GM21367 (cell line): ENCODE results near the gene LSAMP.

Experiments
- ATAC-seq: cut with Tn5 transposase; IDR thresholded peaks from one replicate; pipeline ENCODE4 v1.9.1; 2021; ENCODE audit not compliant: unreplicated experiment

Gene LSAMP

DNA sequence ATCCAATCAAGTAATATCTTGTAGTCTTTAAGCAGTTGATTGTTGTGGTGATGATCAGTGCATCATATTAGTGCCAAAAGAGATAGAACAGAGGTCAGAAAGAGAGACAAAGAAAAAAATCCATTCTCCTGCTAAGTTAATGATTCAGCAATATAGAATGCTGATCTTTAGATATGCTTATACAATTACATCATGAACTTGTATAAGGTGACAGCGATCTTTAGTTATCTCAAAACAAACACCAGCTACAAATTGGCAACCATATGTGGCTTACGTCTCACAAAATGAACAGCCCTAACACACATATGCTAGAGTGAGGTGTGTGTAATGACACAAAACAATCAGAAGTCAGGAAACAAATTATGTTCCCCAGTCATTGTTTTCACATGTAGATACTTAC lies 12.5 kb downstream of the LSAMP start:
- ATAC-seq: no peak

DNA sequence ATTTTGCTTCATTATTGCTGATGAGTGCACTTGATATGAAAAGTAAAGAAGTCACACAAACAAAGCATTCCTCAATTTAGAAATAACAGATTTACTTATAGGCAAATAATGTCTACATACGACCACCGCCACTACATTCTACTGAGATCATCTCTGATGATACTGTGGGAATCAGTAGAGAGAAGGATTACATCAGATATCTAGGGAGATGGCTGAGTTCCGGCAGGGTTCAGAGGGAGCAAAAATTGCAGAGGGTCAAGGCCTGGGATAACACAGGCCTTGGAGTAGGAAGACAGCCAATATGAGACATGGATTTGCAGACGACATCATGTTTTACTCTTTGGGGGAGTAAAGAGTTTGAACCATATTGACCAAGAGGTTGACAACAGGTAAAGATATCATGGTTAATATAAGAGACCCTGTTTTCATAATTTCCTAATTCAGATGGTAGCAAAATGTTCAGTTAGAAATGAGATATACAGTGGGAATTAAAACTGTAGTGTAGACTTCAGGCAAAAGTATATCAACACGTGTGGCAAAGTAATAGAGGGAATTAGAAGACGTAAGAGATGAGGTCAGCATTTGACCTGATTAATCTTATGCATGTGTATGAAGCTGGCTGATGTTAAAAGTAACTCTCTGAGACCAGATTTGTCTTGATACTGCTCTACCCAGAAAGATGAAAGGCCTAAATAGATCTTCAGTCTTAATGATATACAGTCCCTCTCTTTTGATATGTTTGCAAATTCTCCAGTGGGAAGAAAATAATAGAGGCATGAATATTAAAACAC lies 15.6 kb downstream of the LSAMP start:
- ATAC-seq: no peak

GRCh38 chr3:116426036-116426435 lies 19.3 kb downstream of the LSAMP start:
- no peak for ATAC-seq

DNA sequence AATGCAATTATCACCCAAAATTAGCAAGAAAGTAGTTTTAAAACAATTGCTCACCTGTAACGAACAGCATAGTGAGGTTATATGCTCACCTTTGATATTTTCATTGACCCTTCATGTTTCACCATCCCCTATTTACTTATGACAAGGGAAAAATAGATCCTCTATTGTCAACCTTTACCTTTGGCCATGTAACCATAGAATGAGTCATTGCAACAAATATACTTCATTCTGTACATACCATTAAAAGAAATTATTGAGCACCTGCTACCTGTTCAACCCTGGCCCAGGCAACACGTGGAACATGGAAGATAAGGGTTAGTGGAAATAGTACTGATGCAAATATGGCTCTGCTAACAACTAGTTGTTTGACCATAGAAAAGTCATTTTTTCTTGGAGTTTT lies 20.2 kb downstream of the LSAMP start:
- ATAC-seq: no peak

- no peak for ATAC-seq
Measured at GRCh38 chr3:116423945-116424344, 21.3 kb downstream of the LSAMP start.

DNA sequence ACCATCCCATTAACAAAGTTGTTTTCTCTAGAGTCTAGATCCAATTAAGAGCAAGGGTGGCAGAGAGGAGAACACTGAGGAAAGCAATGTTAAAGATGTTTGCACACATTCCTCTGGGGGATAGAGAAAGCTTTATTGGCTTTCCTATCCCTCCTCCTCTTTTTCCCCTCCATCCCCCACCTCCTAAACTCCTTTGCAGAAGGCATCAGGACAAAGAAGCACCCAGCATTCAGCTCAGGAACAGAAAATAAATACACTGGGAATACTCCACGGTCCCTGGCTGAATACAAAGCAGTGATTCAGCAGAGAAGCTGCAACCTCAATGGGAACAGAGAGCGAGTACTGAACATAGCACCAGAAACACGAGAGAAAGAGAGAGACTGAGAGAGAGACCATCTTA lies 21.9 kb downstream of the LSAMP start:
- ATAC-seq: no peak

DNA sequence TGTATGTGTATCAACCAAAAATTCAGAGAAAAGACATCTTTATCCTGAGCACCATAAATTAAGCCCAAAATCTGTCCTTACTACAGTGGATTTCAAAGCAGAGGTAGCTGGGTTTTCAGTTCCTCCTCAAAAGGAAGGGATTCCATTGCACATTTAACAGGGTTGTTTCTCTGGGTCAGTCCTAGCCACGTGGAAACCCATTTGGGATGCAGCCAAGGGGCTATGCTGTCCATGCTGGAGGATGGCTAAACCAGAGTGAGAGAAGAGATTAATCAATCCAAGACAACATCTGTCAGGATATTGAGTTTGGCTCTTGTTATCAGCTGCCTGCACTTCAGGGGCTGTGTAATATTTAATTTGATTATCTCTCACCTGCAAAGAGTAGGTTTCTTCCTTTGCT lies 28.1 kb downstream of the LSAMP start:
- no peak for ATAC-seq

DNA sequence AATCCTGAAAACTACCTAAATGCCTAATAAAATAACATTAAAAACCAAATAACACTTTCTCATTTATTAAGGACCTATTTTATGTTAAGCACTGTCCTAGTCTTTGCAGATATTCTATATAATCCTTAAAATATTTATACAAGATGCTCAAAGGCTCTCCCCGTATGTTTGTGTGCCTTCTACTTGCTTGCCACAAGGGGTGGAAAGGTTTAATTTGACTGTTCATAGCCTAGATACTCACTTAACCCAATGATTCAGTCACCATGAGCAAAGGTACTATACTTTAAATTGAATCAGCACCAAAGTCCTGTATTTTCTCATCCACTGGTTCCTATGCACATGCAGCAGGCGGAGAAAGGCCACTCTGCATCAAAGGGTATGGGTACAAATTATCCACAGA lies 32.0 kb downstream of the LSAMP start:
- no peak for ATAC-seq

GRCh38 chr3:116408473-116408872 lies 36.8 kb downstream of the LSAMP start:
- ATAC-seq: no peak

GRCh38 chr3:116405231-116405630 lies 40.1 kb downstream of the LSAMP start:
- no peak for ATAC-seq

- no peak for ATAC-seq
Measured at GRCh38 chr3:116399701-116400226, 45.5 kb downstream of the LSAMP start.

DNA sequence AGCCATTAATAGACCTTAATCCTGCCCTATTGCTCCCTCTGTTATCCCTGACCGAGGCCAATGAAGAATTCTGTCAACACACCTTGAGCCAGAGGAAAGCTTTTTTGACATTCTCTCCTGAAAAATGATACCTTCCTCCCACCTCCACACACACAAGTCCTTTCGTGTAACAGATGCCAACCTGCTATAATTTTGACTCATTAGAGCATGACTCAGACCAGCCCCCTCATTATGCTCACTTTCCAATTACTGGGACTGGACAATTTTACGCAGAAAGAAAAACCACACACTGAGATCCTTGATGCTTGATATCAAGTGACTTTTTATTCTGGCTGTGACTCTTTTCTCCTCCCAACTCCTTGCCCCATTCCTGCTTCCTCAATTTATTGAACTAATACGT lies 50.9 kb downstream of the LSAMP start:
- ATAC-seq: no peak

DNA sequence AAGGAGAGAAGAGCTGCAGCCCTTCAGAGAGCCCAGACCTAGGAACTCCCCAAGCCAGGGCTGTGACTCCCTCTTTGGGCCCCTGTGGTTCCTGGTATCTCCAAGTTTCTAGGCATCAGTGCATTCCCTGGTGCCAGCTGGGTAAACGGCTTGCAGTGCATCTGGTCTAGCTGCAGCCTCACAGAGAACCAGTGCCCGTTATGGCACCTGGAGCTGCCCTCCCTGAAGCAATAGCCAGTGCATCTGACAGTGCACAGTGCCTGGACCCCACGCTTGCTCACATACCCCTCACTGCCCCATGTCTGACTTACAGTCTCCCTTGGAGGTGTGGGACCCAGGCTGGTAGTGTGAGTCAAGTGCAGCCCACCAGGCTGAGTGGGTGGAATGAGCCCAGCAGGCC lies 52.1 kb downstream of the LSAMP start:
- no peak for ATAC-seq

GRCh38 chr3:116392291-116392690 lies 53.0 kb downstream of the LSAMP start:
- no peak for ATAC-seq

- no peak for ATAC-seq
Measured at GRCh38 chr3:116391296-116392201, 53.7 kb downstream of the LSAMP start.

DNA sequence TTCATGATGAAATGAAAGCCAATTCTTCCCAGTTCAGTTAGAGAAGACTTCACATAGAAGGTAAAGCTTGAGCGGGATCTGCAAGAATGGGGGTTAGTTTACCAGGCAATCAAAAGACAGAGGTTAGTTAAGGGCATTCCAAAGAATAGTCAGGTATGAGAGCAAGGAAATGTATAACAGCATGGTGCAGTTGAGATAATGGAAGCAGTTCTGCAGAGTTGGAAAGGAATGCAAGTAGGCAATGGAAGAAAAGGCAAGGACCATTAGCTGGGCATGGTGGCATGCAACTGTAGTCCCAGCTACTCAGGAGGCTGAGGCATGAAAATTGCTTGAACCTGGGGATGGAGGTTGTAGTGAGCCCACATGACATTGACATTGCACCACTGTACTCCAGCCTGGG lies 55.0 kb downstream of the LSAMP start:
- ATAC-seq: no peak

GRCh38 chr3:116388867-116389385 lies 56.4 kb downstream of the LSAMP start:
- no peak for ATAC-seq

GRCh38 chr3:116386168-116386567 lies 59.1 kb downstream of the LSAMP start:
- ATAC-seq: no peak

DNA sequence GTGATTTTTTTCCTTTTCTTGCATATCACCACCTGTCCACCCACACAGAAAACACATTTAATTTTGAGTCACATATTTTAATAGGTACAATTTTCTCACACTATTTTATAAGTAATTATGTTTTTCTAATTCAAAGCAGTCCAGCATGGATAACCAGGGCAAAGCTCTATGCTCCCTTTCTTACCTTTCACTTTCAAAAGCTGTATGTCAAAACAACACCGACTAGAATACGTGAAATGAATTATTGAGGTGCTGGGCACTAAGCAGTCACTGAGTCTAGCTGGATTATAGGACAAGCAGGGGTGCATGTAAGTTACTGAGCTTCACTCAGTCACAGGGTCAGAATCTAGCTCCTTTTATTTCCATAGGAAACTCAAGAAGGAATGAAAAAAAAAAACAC lies 60.6 kb downstream of the LSAMP start:
- ATAC-seq: no peak

DNA sequence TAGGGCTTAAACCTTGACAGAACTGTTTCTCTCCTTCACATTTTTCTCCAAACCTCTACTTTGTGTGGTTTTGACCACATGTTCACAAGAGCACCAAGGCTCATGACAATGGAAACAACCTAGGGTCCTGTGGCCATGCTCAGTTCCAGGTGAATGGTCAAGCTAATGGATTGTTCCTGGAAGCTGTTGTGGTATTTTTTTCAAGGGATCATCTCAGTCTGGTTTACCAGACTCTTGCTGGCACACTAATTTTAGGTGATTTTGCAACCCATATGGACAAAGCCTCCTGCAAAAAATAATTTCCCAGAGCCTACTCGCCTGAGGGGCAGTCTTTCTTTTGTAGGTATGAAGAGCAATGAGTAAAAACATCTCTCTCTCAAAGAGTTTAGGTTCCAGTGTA lies 67.2 kb downstream of the LSAMP start:
- ATAC-seq: no peak

DNA sequence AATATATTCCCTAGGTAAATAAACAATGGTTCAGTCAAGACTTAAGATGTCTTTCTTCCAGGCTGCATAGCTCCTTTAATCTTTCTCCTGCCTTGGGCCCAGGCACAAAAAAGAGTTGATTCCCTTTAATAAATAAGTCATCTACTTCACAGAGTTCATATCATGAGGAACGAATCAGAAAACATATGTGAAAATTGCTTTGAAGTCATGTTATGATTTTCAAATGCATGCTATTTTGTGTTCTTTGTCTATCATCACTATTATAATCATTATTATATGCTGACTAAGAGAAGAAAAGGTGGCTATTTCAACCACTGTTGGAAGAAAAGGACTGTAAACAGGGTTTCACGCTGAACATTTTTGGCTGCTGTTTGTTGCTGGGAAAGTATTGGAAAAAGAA lies 70.4 kb downstream of the LSAMP start:
- ATAC-seq: no peak
